Measurements from ENCODE around the gene SLC41A1. TPM values are rescaled to one million over a fixed set of nuclear protein-coding genes. Genes with fewer than 3 reads are reported as not detected.
A peak's percentile ranks its signal among the peaks of the same experiment; 100 is the strongest.

The SLC41A1 gene
- total and polyA plus RNA-seq, 8 donors = 8.2 to 46.2 (median 16.2) TPM

- 92 to 96% (median 95%) methylated on average over 3 of the region's 3 CpGs for WGBS, 5 donors
- no peak for DNase-seq
- no peak overlapping the region for H3K27ac ChIP-seq
- peaks cover 0 to 3% (median 0%) of the 10 kb centered on the region in 3 donors for H3K27me3 ChIP-seq
- no peak overlapping the region for H3K4me3 ChIP-seq
- no peaks in the 10 kb centered on the region for H3K36me3 ChIP-seq
- intact Hi-C loops (cut with DNase I; ENCODE audit: low total_unique reads) = no loop called here
- no peaks in the 10 kb centered on the region for H3K9me3 ChIP-seq
- no peaks in the 10 kb centered on the region for H3K4me1 ChIP-seq
- TF ChIP-seq EP300 (IDR thresholded peaks at IDR 0.05) (no peak), CTCF (IDR thresholded peaks at IDR 0.05) (no peak)
These were observed 56.4 kb downstream of the SLC41A1 start for GRCh38 chr1:205756552-205756951.

GRCh38 chr1:205754857-205755256, 58.1 kb downstream of the SLC41A1 start:
- Histone ChIP-seq H3K27ac (no peak overlapping the region), H3K36me3 (no peaks in the 10 kb centered on the region), H3K4me3 (no peak overlapping the region), H3K27me3 (peaks cover 0 to 3% (median 0%) of the 10 kb centered on the region in 3 donors), H3K9me3 (no peaks in the 10 kb centered on the region), H3K4me1 (peaks cover 0 to 6% (median 3%) of the 10 kb centered on the region in 4 donors)
- intact Hi-C loops (cut with DNase I; ENCODE audit: low total_unique reads) = no loop called here
- 64 to 93% (median 76%) methylated on average over 5 of the region's 5 CpGs for WGBS, 5 donors
- TF ChIP-seq EP300 (IDR thresholded peaks at IDR 0.05) = no peak
- no peak for TF ChIP-seq POLR2AphosphoS5 (IDR thresholded peaks at IDR 0.05)
- no peak for TF ChIP-seq CTCF (IDR thresholded peaks at IDR 0.05)
- TF ChIP-seq POLR2A (IDR thresholded peaks at IDR 0.05) = no peak
- no peak for DNase-seq

- 77 to 84% (median 80%) methylated on average over 13 of the region's 13 CpGs for WGBS, 5 donors
- H3K27ac ChIP-seq = no peak overlapping the region
- intact Hi-C loops (cut with DNase I; ENCODE audit: low total_unique reads) = no loop called here
- peaks cover 17 to 30% (median 23%) of the 10 kb centered on the region in 4 donors for H3K4me1 ChIP-seq
- H3K27me3 ChIP-seq = peaks cover 0 to 3% (median 0%) of the 10 kb centered on the region in 3 donors
- peak in 1 of 2 donors; percentile 74 for DNase-seq
- H3K36me3 ChIP-seq = no peaks in the 10 kb centered on the region
- H3K4me3 ChIP-seq = peak overlapping the region in 1 of 4 donors; percentile 82
- TF ChIP-seq POLR2A (IDR thresholded peaks at IDR 0.05) (no peak), EP300 (IDR thresholded peaks at IDR 0.05) (no peak), CTCF (IDR thresholded peaks at IDR 0.05) (no peak), POLR2AphosphoS5 (IDR thresholded peaks at IDR 0.05) (no peak)
- no peaks in the 10 kb centered on the region for H3K9me3 ChIP-seq
These were observed 61.9 kb downstream of the SLC41A1 start for GRCh38 chr1:205751036-205751651.

GRCh38 chr1:205750138-205751035, 62.6 kb downstream of the SLC41A1 start, which contains the start of gene NUCKS1:
Gene NUCKS1 (minus strand): TSS chr1:205750182. CDS start chr1:205749973, 209 bp downstream.
- peak; percentile 59 to 93 (median 91) for TF ChIP-seq POLR2AphosphoS5 (IDR thresholded peaks at IDR 0.05)
- TF ChIP-seq CTCF (IDR thresholded peaks at IDR 0.05) = peak in 3 of 7 experiments; percentile 20 to 66 (median 39)
- no peak for TF ChIP-seq POLR2A (IDR thresholded peaks at IDR 0.05)
- peak; percentile 98 to 99 for DNase-seq
- peaks cover 17 to 38% (median 27%) of the 10 kb centered on the region in 4 donors for H3K4me1 ChIP-seq
- no peaks in the 10 kb centered on the region for H3K36me3 ChIP-seq
- intact Hi-C loops (cut with DNase I; ENCODE audit: low total_unique reads) = no loop called here
- H3K27ac ChIP-seq = peak within 1 kb of the TSS; percentile 99 to 100 (median 99)
- peak within 1 kb of the TSS; percentile 74 to 99 (median 88) for H3K4me3 ChIP-seq
- no peaks in the 10 kb centered on the region for H3K9me3 ChIP-seq
- H3K27me3 ChIP-seq = peaks cover 0 to 3% (median 0%) of the 10 kb centered on the region in 3 donors
- 0 to 1% (median 0%) methylated on average over 24 to 27 of the region's 27 CpGs for WGBS, 5 donors
